ENCODE results near the gene POC5. TPM values are rescaled to one million over a fixed set of nuclear protein-coding genes. Genes with fewer than 3 reads are reported as not detected.

The POC5 gene
- total and polyA plus RNA-seq, 2 of the 13 experiments (the other 11 are each of a cell fraction or from before 2014, with no cell fraction given) = 6.9 to 9.3 TPM

GRCh38 chr5:75668977-75669689 is 48.1 kb downstream of the POC5 start (continued):
- TF ChIP-seq BCL3 (CRISPR knock-in tag; IDR thresholded peaks at IDR 0.05) = no peak
- TF ChIP-seq CREM (IDR thresholded peaks at IDR 0.05) = no peak
- TF ChIP-seq CREM (CRISPR knock-in tag; IDR thresholded peaks at IDR 0.05) = no peak
- TF ChIP-seq ZNF329 (CRISPR knock-in tag; IDR thresholded peaks at IDR 0.05; ENCODE audit: low read depth) = no peak
- peak; percentile 23; the same call in 1 of the 2 replicates for TF ChIP-seq TBX2 (CRISPR knock-in tag; IDR thresholded peaks at IDR 0.05; ENCODE audit: borderline replicate concordance)

GRCh38 chr5:75668445-75668844 is 48.8 kb downstream of the POC5 start:
- H3K79me2 ChIP-seq (ENCODE audit: insufficient read depth, low read length) = no peaks in the 10 kb centered on the region
- 42% methylated on average over 2 of the region's 2 CpGs for WGBS (ENCODE audit: low lambda C conversion rate)
- intact Hi-C loops (cut with micrococcal nuclease; ENCODE audit: unreplicated experiment) = no loop called here
- TF ChIP-seq, protein P1, sequence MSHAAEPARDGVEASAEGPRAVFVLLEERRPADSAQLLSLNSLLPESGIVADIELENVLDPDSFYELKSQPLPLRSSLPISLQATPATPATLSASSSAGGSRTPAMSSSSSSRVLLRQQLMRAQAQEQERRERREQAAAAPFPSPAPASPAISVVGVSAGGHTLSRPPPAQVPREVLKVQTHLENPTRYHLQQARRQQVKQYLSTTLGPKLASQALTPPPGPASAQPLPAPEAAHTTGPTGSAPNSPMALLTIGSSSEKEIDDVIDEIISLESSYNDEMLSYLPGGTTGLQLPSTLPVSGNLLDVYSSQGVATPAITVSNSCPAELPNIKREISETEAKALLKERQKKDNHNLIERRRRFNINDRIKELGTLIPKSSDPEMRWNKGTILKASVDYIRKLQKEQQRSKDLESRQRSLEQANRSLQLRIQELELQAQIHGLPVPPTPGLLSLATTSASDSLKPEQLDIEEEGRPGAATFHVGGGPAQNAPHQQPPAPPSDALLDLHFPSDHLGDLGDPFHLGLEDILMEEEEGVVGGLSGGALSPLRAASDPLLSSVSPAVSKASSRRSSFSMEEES (CRISPR knock-in tag; IDR thresholded peaks at IDR 0.05) = no peak
- TF ChIP-seq HNF1B (CRISPR knock-in tag; IDR thresholded peaks at IDR 0.05) = no peak
- no peak for TF ChIP-seq PRMT3 (CRISPR knock-in tag; IDR thresholded peaks at IDR 0.05; ENCODE audit: borderline replicate concordance, low read depth)
- no peak for TF ChIP-seq ZNF18 (CRISPR knock-in tag; IDR thresholded peaks at IDR 0.05; ENCODE audit: insufficient replicate concordance)
- TF ChIP-seq AGO1 (IDR thresholded peaks at IDR 0.05; ENCODE audit: low read depth, low read length, poor library complexity, severe bottlenecking) = no peak
- TF ChIP-seq POLR2AphosphoS5 (IDR thresholded peaks at IDR 0.05; ENCODE audit: low read depth, low read length) = no peak
- TF ChIP-seq, protein P2, sequence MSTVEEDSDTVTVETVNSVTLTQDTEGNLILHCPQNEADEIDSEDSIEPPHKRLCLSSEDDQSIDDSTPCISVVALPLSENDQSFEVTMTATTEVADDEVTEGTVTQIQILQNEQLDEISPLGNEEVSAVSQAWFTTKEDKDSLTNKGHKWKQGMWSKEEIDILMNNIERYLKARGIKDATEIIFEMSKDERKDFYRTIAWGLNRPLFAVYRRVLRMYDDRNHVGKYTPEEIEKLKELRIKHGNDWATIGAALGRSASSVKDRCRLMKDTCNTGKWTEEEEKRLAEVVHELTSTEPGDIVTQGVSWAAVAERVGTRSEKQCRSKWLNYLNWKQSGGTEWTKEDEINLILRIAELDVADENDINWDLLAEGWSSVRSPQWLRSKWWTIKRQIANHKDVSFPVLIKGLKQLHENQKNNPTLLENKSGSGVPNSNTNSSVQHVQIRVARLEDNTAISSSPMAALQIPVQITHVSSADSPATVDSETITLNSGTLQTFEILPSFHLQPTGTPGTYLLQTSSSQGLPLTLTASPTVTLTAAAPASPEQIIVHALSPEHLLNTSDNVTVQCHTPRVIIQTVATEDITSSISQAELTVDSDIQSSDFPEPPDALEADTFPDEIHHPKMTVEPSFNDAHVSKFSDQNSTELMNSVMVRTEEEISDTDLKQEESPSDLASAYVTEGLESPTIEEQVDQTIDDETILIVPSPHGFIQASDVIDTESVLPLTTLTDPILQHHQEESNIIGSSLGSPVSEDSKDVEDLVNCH (CRISPR knock-in tag; IDR thresholded peaks at IDR 0.05) = no peak
- no peak for TF ChIP-seq ATM (IDR thresholded peaks at IDR 0.05; ENCODE audit: borderline replicate concordance)
- no peaks in the 10 kb centered on the region for H3K27me3 ChIP-seq (ENCODE audit: control insufficient read depth in 1 of 2, insufficient read depth in 2 of 2, low read length in 2 of 2)
- H3K27ac ChIP-seq (ENCODE audit: extremely low read length, insufficient read depth, low read length) = no peak overlapping the region
- 0 out of 5 replicates have a peak, but pooled peaks cover 0 to 2% of the 10 kb centered on the region in 2 experiments for H3K36me3 ChIP-seq (replicated peaks in 1 of 2; ENCODE audit: control insufficient read depth in 1 of 2, insufficient read depth in 2 of 2, low read length in 2 of 2)
- no peak overlapping the region for H2AFZ ChIP-seq (ENCODE audit: low read length)
- H3K4me3 ChIP-seq (replicated peaks in 1 of 3; ENCODE audit: insufficient read depth in 1 of 3, low read depth in 2 of 3, low read length in 3 of 3) = peak overlapping the region in 1 of 3 experiments; percentile 62; a peak in 2 of 6 replicates
- peak overlapping the region; percentile 90 for H3K4me2 ChIP-seq (ENCODE audit: low read depth, low read length)
- CTCF ChIA-PET (ENCODE audit: low intra/inter-chr PET ratio, low total read pairs) = no interaction called here
- FAIRE-seq (no peak), DNase-seq (ENCODE audit: low spot score) (no peak), ATAC-seq (peak; percentile 47)
- no peaks in the 10 kb centered on the region for H3K9me3 ChIP-seq (ENCODE audit: low read length)
- no TSS peak for BruUV-seq (replicated peaks)
- no peak overlapping the region for H3K9ac ChIP-seq (ENCODE audit: insufficient read depth, low read depth, low read length)
- POLR2A ChIA-PET = interaction anchor here (0.9 to 1.4 kb wide), 2 partner anchors 49 to 294 kb away, joined by 3 to 4 read pairs; partner anchors contain the start of gene POC5
- in situ Hi-C loops (cut with HindIII; ENCODE audit: extremely low pct_ligation_motif_present, low pct_unique_long_range_greater_than_20kb) = no loop called here
- H3K4me1 ChIP-seq (ENCODE audit: insufficient read depth, low read length) = peaks cover 19% of the 10 kb centered on the region
- H4K20me1 ChIP-seq (ENCODE audit: insufficient read depth, low read length) = no peaks in the 10 kb centered on the region
